Peyer's patch (tissue), 4 donors: Measurements from ENCODE around the gene NGDN. TPM values are rescaled to one million over a fixed set of nuclear protein-coding genes. Genes with fewer than 3 reads are reported as not detected.
"Not testable (repeated sequence)": the region's sequence is repeated elsewhere in the genome, so short reads cannot be mapped to it uniquely, and the experiment has no call there.

ENCODE experiments used
- DNase-seq, 3 donors: peaks; one replicate each; pipeline ENCODE4 v3.0.0-alpha.2; 2017 to 2019
- H3K27ac ChIP-seq, 4 donors: fragments of 200-600 bp; sonication (generic); one replicate each; pipeline ENCODE4 v1.5.1; 2016 to 2019
- H3K27me3 ChIP-seq, 2 donors: fragments of 200-600 bp; sonication (generic); one replicate each; pipeline ENCODE4 v1.5.1; 2019
- H3K36me3 ChIP-seq, 3 donors: fragments of 200-600 bp; sonication (generic); one replicate each; pipeline ENCODE4 v1.5.1; 2016 to 2019
- H3K4me1 ChIP-seq, 4 donors: fragments of 200-600 bp; sonication (generic); one replicate each; pipeline ENCODE4 v1.5.1; 2016 to 2019
- H3K4me3 ChIP-seq, 4 donors: fragments of 200-600 bp; sonication (generic); 1 replicate in 3 of 4; 2 replicates in 1 of 4; pipeline ENCODE4 v1.5.1; 2016 to 2019; ENCODE audit warnings: mild to moderate bottlenecking in 1 of 4
- H3K9me3 ChIP-seq, 4 donors: fragments of 200-600 bp; sonication (generic); one replicate each; pipeline ENCODE4 v1.5.1; 2016 to 2019; ENCODE audit warnings: mild to moderate bottlenecking in 1 of 4
- CTCF ChIP-seq, 6 experiments: fragments of 450-650 bp in 4 of 6; fragments of 200-600 bp in 2 of 6; sonication (generic) in 1 of 6; IDR thresholded peaks; one replicate each; pipeline ENCODE4 v1.5.1; 2017 to 2019; ENCODE audit warnings: antibody characterized with exemption in 6 of 6, mild to moderate bottlenecking in 3 of 6, moderate library complexity in 1 of 6
- POLR2A ChIP-seq, 2 donors: fragments of 450-650 bp; IDR thresholded peaks; one replicate each; pipeline ENCODE4 v1.5.1; 2017; ENCODE audit warnings: antibody characterized with exemption in 2 of 2, mild to moderate bottlenecking in 2 of 2, moderate library complexity in 2 of 2
- total RNA-seq, 4 donors: library from RNA; depleted of rRNA; stranded (reverse); fragments of >200 nt; gene quantifications; one replicate each; pipeline ENCODE4 v1.1.0, GENCODE V29; 2016

The NGDN gene
- total RNA-seq, result 10 to 100 TPM; 25.5 to 61.9 (median 35.4) TPM

DNA sequence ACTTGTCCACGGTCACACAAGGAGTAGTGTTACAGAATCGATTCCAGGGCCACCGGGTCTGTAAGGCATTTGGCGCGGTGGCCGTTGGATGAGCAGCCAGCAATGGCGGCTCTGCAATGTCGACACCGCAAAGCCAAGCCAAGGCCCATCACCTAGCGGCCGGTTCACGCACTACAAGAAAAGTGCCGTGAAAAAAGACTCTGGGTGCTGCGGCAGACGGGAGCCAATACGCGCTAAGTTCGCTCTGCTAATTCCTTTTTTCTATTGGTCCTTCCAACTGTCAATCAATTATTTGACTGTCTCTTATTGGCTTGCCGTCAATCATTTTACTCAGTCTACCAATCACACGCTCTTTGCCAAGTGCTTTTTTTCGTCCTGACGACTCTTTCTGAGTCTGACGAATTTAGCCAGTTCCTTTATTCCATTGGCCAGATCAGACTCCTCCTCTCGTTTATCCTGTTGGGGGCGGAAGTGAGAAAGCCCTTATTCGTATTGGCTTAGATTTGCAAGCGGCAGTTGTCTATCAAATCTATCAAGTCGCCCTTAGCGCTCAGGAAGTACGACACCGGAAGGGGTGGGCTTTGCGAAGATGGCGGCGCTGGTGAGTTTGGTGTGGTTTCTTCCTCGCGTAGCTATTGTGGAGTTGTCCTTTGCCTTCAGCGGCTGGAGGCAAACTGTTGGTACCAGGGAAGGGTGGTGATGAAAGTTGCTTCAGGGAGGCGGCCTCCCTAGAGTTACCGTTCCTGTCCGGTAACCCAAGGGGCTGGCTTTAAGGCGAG, at the start of gene NGDN:
Gene NGDN, plus strand, starts transcription at position 577 of the 779 bp plus-strand sequence. Its CDS starts 13 bp downstream, at position 590.
- TF ChIP-seq CTCF (IDR thresholded peaks at IDR 0.05) (peak; percentile 70 to 89 (median 79)), POLR2A (IDR thresholded peaks at IDR 0.05) (peak; percentile 27 to 52)
- no peaks in the 10 kb centered on the region for H3K9me3 ChIP-seq

DNA sequence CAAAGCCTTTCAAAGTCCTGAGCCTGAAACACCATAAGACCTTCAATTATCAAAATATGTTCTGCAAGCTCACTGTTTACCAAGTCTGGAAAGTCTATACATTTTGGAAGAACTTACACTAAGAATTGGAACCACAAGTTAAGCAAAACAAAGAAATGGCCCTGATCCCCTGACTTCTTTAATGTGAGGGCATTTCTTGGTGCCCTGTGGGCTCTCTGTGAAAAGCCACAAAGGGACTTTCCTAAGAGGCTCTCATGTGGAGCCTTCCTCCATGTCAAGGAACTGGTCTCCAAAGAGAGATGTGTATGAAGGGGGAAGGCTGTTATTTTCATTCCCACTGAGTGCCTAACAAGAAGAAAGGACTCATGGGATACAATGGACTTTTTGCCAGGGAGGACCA, 47.9 kb upstream of the NGDN start:
- DNase-seq, result no peak

More for the DNA sequence above, at the start of gene NGDN:
- Histone ChIP-seq H3K27ac (peak within 1 kb of the TSS; percentile 69 to 86 (median 78)), H3K4me1 (peaks cover 0 to 6% (median 0%) of the 10 kb centered on the region in 4 donors), H3K4me3 (peak within 1 kb of the TSS; percentile 57 to 99 (median 74)), H3K36me3 (peaks cover 0 to 31% (median 0%) of the 10 kb centered on the region in 3 donors), H3K27me3 (no peaks in the 10 kb centered on the region)
- DNase-seq, result peak; percentile 92 to 97 (median 95)

DNA sequence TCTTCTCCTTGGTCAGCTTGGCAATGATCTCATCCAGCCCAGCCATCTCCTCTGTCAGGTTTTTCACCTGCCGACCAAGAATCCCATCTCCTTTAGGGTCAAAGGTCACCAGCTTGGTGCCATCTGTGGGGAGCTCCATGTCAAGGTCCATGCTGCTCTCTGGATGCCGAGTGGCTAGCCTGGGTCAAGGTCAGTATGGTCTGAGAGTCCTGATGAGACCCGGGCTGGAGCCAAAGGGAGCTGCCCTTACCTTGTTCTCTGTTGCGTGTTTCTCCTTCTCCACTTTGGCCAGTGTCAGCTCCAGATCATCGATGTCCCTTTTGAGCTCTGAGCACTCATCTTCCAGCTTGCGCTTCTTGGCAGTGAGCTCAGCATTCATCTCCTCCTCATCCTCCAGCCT, 45.8 kb upstream of the NGDN start:
- TF ChIP-seq POLR2A (IDR thresholded peaks at IDR 0.05) (no peak), CTCF (IDR thresholded peaks at IDR 0.05) (no peak)
- Histone ChIP-seq H3K9me3 (no peaks in the 10 kb centered on the region), H3K36me3 (no peaks in the 10 kb centered on the region), H3K4me3 (no peak overlapping the region), H3K27me3 (no peaks in the 10 kb centered on the region), H3K4me1 (no peaks in the 10 kb centered on the region), H3K27ac (no peak overlapping the region)
- DNase-seq, result no peak

More for the DNA sequence above, 47.9 kb upstream of the NGDN start:
- no peaks in the 10 kb centered on the region for H3K27me3 ChIP-seq
- no peak overlapping the region for H3K4me3 ChIP-seq
- TF ChIP-seq POLR2A (IDR thresholded peaks at IDR 0.05) (no peak), CTCF (IDR thresholded peaks at IDR 0.05) (no peak)
- H3K9me3 ChIP-seq, result no peaks in the 10 kb centered on the region
- H3K36me3 ChIP-seq, result no peaks in the 10 kb centered on the region
- H3K4me1 ChIP-seq, result no peaks in the 10 kb centered on the region
- no peak overlapping the region for H3K27ac ChIP-seq

DNA sequence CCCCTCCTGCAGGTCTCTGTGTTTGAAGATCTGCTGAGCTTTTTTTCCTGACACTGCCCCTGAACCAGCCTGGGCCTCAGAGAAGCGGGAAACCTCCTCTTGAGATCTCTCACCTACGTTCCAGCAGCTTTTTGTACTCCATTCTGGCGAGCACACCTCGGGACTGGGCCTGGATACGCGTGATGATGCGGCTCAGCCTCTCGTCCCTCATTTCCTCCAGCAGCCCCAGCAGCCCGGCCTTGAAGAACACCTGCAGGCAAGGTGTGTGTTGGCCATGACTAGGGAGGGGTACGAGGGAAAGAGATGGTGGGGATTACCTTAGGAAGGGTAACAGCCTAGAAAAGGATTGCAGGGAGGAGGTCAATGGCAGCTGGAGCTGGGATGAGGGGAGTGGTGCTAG, 44.3 kb upstream of the NGDN start:
- Histone ChIP-seq H3K27ac (no peak overlapping the region), H3K36me3 (no peaks in the 10 kb centered on the region), H3K4me3 (no peak overlapping the region), H3K9me3 (no peaks in the 10 kb centered on the region), H3K27me3 (no peaks in the 10 kb centered on the region), H3K4me1 (no peaks in the 10 kb centered on the region)
- DNase-seq, result no peak
- TF ChIP-seq POLR2A (IDR thresholded peaks at IDR 0.05), result no peak
- TF ChIP-seq CTCF (IDR thresholded peaks at IDR 0.05), result no peak

DNA sequence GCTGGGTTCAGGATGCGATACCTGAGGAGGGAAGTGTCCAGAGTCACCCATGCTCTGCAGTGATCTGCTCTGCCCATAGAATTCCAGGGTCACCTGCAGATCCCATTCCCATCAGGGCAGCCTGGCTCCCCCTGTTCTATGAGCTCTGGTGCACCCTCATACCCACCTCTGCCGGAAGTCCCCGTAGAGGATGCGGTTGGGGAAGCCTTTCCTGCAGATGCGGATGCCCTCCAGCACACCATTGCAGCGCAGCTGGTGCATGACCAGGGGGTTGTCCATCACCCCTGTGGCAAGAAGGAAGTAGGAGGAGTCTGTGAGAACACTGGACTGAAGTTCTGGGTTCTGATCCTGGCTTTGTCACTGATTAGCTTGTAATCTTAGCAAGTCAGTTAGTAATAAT, 43.7 kb upstream of the NGDN start:
- not testable (repeated sequence) for H3K9me3 ChIP-seq, H3K4me1 ChIP-seq, H3K27me3 ChIP-seq, DNase-seq, H3K36me3 ChIP-seq, H3K4me3 ChIP-seq, H3K27ac ChIP-seq

DNA sequence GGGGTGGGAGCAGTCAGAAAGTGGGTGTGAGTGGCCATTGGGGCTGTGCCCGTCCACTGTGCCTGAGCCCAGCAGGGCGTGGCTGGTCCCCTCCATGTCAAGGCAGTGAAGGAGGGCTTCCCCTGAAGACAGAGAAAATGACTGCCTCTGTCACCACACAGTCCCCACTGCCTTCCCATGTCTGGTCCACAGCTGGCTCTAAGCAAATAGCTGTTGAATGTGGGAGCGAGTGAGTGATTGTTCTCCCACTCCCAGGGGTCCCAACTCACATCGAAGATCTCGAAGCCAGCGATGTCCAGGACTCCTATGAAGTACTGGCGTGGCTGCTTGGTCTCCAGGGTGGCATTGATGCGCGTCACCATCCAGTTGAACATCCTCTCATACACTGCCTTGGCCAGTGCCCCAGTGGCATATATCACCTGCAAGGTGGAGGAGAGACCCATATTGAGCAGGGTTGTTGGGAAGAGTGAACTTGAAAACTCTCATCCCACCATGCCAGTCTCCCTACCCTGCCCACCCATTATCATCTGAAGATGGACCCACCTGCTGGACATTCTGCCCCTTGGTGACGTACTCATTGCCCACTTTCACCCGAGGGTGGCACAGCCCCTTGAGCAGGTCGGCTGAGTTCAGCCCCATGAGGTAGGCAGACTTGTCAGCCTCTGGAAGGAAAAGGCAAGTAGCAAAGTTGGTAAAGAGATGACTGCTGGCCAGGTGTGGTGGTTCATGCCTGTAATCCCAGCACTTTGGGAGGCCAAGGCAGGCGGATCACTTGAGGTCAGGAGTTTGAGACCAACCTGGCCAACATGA, 40.6 kb upstream of the NGDN start:
- Histone ChIP-seq H3K36me3 (no peaks in the 10 kb centered on the region), H3K9me3 (no peaks in the 10 kb centered on the region), H3K27me3 (no peaks in the 10 kb centered on the region), H3K4me1 (no peaks in the 10 kb centered on the region), H3K27ac (no peak overlapping the region), H3K4me3 (no peak overlapping the region)
- DNase-seq, result no peak
- TF ChIP-seq CTCF (IDR thresholded peaks at IDR 0.05), result no peak
- TF ChIP-seq POLR2A (IDR thresholded peaks at IDR 0.05), result no peak
